K562 (cell line): ENCODE measurements around the gene IL18RAP. TPM values are rescaled to one million over a fixed set of nuclear protein-coding genes. Genes with fewer than 3 reads are reported as not detected.

ENCODE experiments used
- ATAC-seq: fragments of 200-7000 bp; cut with Tn5 transposase; 3 replicates; pipeline ENCODE4 v1.9.1; 2020; ENCODE audit warnings: moderate library complexity
- BruUV-seq: library from RNA; stranded (reverse); fragments of 400-500 nt; replicated peaks from 2 replicates; lab custom pipeline; 2021; lab: Mats Ljungman, UMichigan
- CTCF ChIA-PET: fragments of 300-600 bp; formaldehyde crosslinking; extraction: SDS; loops from one replicate; lab custom pipeline; 2021; ENCODE audit warnings: low intra/inter-chr PET ratio; lab: Yijun Ruan, JAX
- POLR2A ChIA-PET: fragments of 300-600, 350-650 bp; sonication (Branson Sonifier 250); formaldehyde crosslinking; extraction: SDS; loops from one replicate; lab custom pipeline; 2021; ENCODE audit warnings: antibody characterized with exemption, inconsistent platforms; lab: Yijun Ruan, JAX
- DNase-seq, 4 experiments: peaks; one replicate each; pipeline versions ENCODE4 v3.0.0 to v3.0.0-alpha.2; 2011 to 2018; ENCODE audit warnings: low spot score in 3 of 4, mixed read lengths in 3 of 4; ENCODE audit errors: extremely low read depth in 1 of 4
- FAIRE-seq: peaks from 2 replicates; lab custom pipeline; 2011; peaks lifted over from hg19 to GRCh38; lab: Jason Lieb, UNC
- H2AFZ ChIP-seq: 2 replicates; pipeline ENCODE4 v1.6.0; 2011; ENCODE audit warnings: low read depth, low read length, control low read depth, inconsistent platforms
- H3K27ac ChIP-seq: fragments of 200-600 bp; 3 replicates; pipeline ENCODE4 v1.8.0; 2011; ENCODE audit warnings: low read depth, mild to moderate bottlenecking, control low read depth, inconsistent platforms, low read length, moderate library complexity, mixed read lengths; ENCODE audit errors: extremely low read depth
- H3K27me3 ChIP-seq, 2 experiments: fragments of 300-600 bp in 1 of 2; 2 replicates in 1 of 2; 3 replicates in 1 of 2; pipeline versions ENCODE4 v1.6.0 to v1.8.0; 2011; ENCODE audit warnings: inconsistent platforms in 2 of 2, low read length in 2 of 2, mild to moderate bottlenecking in 1 of 2, mixed read lengths in 1 of 2, moderate library complexity in 1 of 2; ENCODE audit not compliant: control insufficient read depth in 2 of 2, insufficient read depth in 2 of 2
- H3K36me3 ChIP-seq: fragments of 300-600 bp; 3 replicates; pipeline ENCODE4 v1.8.0; 2011; ENCODE audit warnings: mild to moderate bottlenecking, low read length, inconsistent platforms; ENCODE audit not compliant: control insufficient read depth, insufficient read depth
- H3K4me1 ChIP-seq, 2 experiments: fragments of 200-600 bp in 1 of 2; replicated peaks in 1 of 2; 2 replicates in 1 of 2; 3 replicates in 1 of 2; pipeline versions ENCODE4 v1.5.1 to v1.8.0; 2011; ENCODE audit warnings: inconsistent platforms in 2 of 2, low read length in 2 of 2, mild to moderate bottlenecking in 1 of 2, mixed read lengths in 1 of 2, moderate library complexity in 1 of 2; ENCODE audit not compliant: control insufficient read depth in 2 of 2, insufficient read depth in 2 of 2
- H3K4me2 ChIP-seq: 2 replicates; pipeline ENCODE4 v1.6.1; 2011; ENCODE audit warnings: low read length, control low read depth, inconsistent platforms, mixed read lengths; ENCODE audit not compliant: insufficient read depth
- H3K4me3 ChIP-seq: fragments of 200-600 bp; sonication (generic), shearing (Covaris generic); 2 replicates; pipeline ENCODE4 v1.5.1; 2016; ENCODE audit warnings: control low read depth, inconsistent platforms
- H3K79me2 ChIP-seq: fragments of 200-600 bp; 3 replicates; pipeline ENCODE4 v1.8.0; 2011; ENCODE audit warnings: low read length, inconsistent platforms; ENCODE audit not compliant: control insufficient read depth, insufficient read depth
- H3K9ac ChIP-seq, 2 experiments: 2 replicates each; pipeline versions ENCODE4 v1.6.0 to v1.6.1; 2011; ENCODE audit warnings: low read depth in 2 of 2, low read length in 2 of 2, control low read depth in 1 of 2, inconsistent platforms in 1 of 2, mild to moderate bottlenecking in 1 of 2, mixed read lengths in 1 of 2; ENCODE audit not compliant: insufficient read depth in 1 of 2
- H3K9me1 ChIP-seq: one replicate; pipeline ENCODE4 v1.6.0; 2011; ENCODE audit warnings: inconsistent platforms, mild to moderate bottlenecking, low read length, moderate library complexity; ENCODE audit not compliant: control insufficient read depth, insufficient read depth
- H3K9me3 ChIP-seq: replicated peaks from 2 replicates; pipeline ENCODE4 v1.5.1; 2011; ENCODE audit warnings: low read depth, low read length, inconsistent platforms; ENCODE audit not compliant: control insufficient read depth, insufficient read depth
- H4K20me1 ChIP-seq: replicated peaks from 2 replicates; pipeline ENCODE4 v1.6.1; 2011; ENCODE audit warnings: low read length, inconsistent platforms, mixed read lengths; ENCODE audit not compliant: control insufficient read depth, insufficient read depth
- BCOR ChIP-seq: fragments of 450-650 bp; IDR thresholded peaks from 2 replicates; pipeline ENCODE4 v1.6.1; 2016
- C11orf30 ChIP-seq: fragments of 450-650 bp; IDR thresholded peaks from 2 replicates; pipeline ENCODE4 v1.6.1; 2016; ENCODE audit warnings: low read depth, mild to moderate bottlenecking
- GTF2A2 ChIP-seq: IDR thresholded peaks from 2 replicates; pipeline ENCODE4 v1.6.1; 2016; ENCODE audit warnings: mild to moderate bottlenecking, missing genetic modification characterization, missing compliant biosample characterization
- HDAC8 ChIP-seq: fragments of 450-650 bp; IDR thresholded peaks from 2 replicates; pipeline ENCODE4 v1.6.1; 2016; ENCODE audit warnings: mild to moderate bottlenecking, missing genetic modification characterization, moderate library complexity, missing compliant biosample characterization
- MAFG ChIP-seq: fragments of 450-650 bp; conservative IDR thresholded peaks from 2 replicates; pipeline ENCODE4 v1.6.1; 2016; ENCODE audit warnings: missing genetic modification characterization, missing compliant biosample characterization
- NR2F6 ChIP-seq: fragments of 450-650 bp; formaldehyde crosslinking; IDR thresholded peaks from 2 replicates; pipeline ENCODE4 v1.4.0; 2020; ENCODE audit warnings: mild to moderate bottlenecking
- POLR3A ChIP-seq: IDR thresholded peaks from 2 replicates; pipeline ENCODE4 v1.6.1; 2011; ENCODE audit warnings: borderline replicate concordance, mild to moderate bottlenecking, moderate library complexity; ENCODE audit not compliant: insufficient read length, insufficient read depth; ENCODE audit errors: extremely low read depth
- RAD51 ChIP-seq: fragments of 450-650 bp; IDR thresholded peaks from 2 replicates; pipeline ENCODE4 v1.7.1; 2016; ENCODE audit warnings: low read depth, mild to moderate bottlenecking, borderline replicate concordance
- RFX7 ChIP-seq: fragments of 250-450 bp; sonication (Bioruptor Pico); IDR thresholded peaks from 2 replicates; pipeline ENCODE4 v1.5.1; 2021; ENCODE audit warnings: mild to moderate bottlenecking
- TAF7 ChIP-seq: fragments of 450-650 bp; IDR thresholded peaks from 2 replicates; pipeline ENCODE4 v1.6.1; 2016; ENCODE audit warnings: missing genetic modification characterization, missing compliant biosample characterization
- TGIF2 ChIP-seq: sonication (generic); formaldehyde crosslinking; IDR thresholded peaks from 2 replicates; pipeline ENCODE4 v1.8.1; 2022; ENCODE audit warnings: mild to moderate bottlenecking, missing genetic modification reagents, moderate library complexity
- ZBTB8A ChIP-seq: fragments of 450-650 bp; IDR thresholded peaks from 2 replicates; pipeline ENCODE4 v1.6.1; 2018; ENCODE audit warnings: mild to moderate bottlenecking, moderate library complexity; ENCODE audit not compliant: partially characterized antibody
- ZNF124 ChIP-seq: sonication (generic); formaldehyde crosslinking; IDR thresholded peaks from 2 replicates; pipeline ENCODE4 v1.8.1; 2022; ENCODE audit warnings: missing genetic modification reagents
- ZNF316 ChIP-seq: fragments of 450-650 bp; IDR thresholded peaks from 2 replicates; pipeline ENCODE4 v1.6.1; 2016
- ZNF766 ChIP-seq: fragments of 200-800 bp; sonication (Bioruptor generic); conservative IDR thresholded peaks from 2 replicates; pipeline ENCODE4 v1.6.1; 2016; ENCODE audit warnings: missing genetic modification characterization, missing compliant biosample characterization
- WGBS: fragments of 100-300 bp; shearing (Covaris generic); methylation state at CpG from one replicate; pipeline ENCODE4 v1.1.6; 2016; ENCODE audit warnings: low coverage, mixed read lengths; ENCODE audit not compliant: insufficient coverage; ENCODE audit errors: missing lambda C conversion rate; 5-methylcytosine and 5-hydroxymethylcytosine counted together
- in situ Hi-C: fragments of 300-500 bp; cut with MboI; formaldehyde crosslinking; loops from 4 replicates; pipeline ENCODE4 v1.15.0; 2018; ENCODE audit warnings: inconsistent platforms, mixed read lengths
- intact Hi-C: fragments of 100-400 bp; cut with micrococcal nuclease; formaldehyde crosslinking; loops from 2 replicates; pipeline ENCODE4 v1.14.2; 2022
- polyA plus RNA-seq, 8 experiments: library from polyadenylated mRNA; depleted of rRNA in 4 of 8; stranded (reverse) in 5 of 8; unstranded in 3 of 8; fragments of >200 nt; fragmentation: Nextera tagmentation in 2 of 8; fragmentation: Illumina TruSeq in 1 of 8; extraction: Ambion mirVana in 2 of 8; extraction: Trizol in 1 of 8; gene quantifications; 2 replicates each; pipeline versions ENCODE4 v1.2.1 to v1.2.3, GENCODE V29; 2011 to 2014; ENCODE audit warnings: inconsistent platforms in 1 of 8, missing spikeins in 1 of 8
- total RNA-seq, 7 experiments: library from RNA; depleted of rRNA in 6 of 7; stranded (reverse); fragments of >200 nt in 6 of 7; fragmentation: Illumina TruSeq in 2 of 7; extraction: Trizol in 2 of 7; gene quantifications; 2 replicates each; pipeline versions ENCODE4 v1.2.1 to v1.2.3, GENCODE V29; 2011 to 2021; ENCODE audit warnings: low replicate concordance in 1 of 7
- TF ChIP-seq, protein P1 (sequence below): sonication (generic); formaldehyde crosslinking; IDR thresholded peaks from 2 replicates; pipeline ENCODE4 v1.9.0; 2022; ENCODE audit warnings: mild to moderate bottlenecking, missing genetic modification reagents
- TF ChIP-seq, protein P2 (sequence below), 2 experiments: fragments of 450-650 bp in 1 of 2; IDR thresholded peaks; 2 replicates each; pipeline ENCODE4 v1.6.1; 2011 to 2017; ENCODE audit warnings: low read depth in 2 of 2, antibody characterized with exemption in 1 of 2, borderline replicate concordance in 1 of 2, low read length in 1 of 2, mild to moderate bottlenecking in 1 of 2, mixed read lengths in 1 of 2; ENCODE audit not compliant: control insufficient read depth in 1 of 2
- TF ChIP-seq, protein P3 (sequence below): fragments of 250-450 bp; sonication (Bioruptor Pico); IDR thresholded peaks from 2 replicates; pipeline ENCODE4 v1.5.0; 2021; ENCODE audit warnings: mild to moderate bottlenecking, moderate library complexity

Gene IL18RAP
- total and polyA plus RNA-seq, 9 of the 15 experiments (the other 6 are each of a cell fraction or from before 2014, with no cell fraction given): 1.1 to 20.5 (median 5.8) TPM

DNA sequence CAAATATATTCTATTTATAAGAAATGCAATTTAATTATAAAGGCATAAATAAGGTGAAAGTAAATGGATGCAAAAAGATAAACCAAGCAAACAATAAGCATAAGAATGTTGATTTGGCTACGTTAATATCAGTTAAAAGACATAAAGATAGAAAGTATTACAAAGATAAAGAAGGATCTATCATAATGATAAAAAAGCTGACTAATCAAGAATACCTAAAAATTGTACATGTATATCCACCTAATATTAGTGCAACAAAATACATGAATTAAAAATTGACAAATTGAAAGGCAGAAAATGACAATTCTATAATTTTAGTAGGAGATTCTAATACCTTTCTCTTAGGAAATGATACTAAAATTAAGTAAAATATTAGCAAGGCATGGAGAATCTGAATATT, 71.6 kb downstream of the IL18RAP start:
- BruUV-seq: no TSS peak
- FAIRE-seq: no peak
- H3K36me3 ChIP-seq: no peaks in the 10 kb centered on the region
- H4K20me1 ChIP-seq: no peaks in the 10 kb centered on the region
- no peak for DNase-seq
- no peaks in the 10 kb centered on the region for H3K79me2 ChIP-seq
- H3K9me3 ChIP-seq: no peaks in the 10 kb centered on the region
- intact Hi-C loops: no loop called here
- ChIA-PET CTCF (no interaction called here), POLR2A (no interaction called here)
- no peak overlapping the region for H3K9ac ChIP-seq
- H3K4me1 ChIP-seq: no peaks in the 10 kb centered on the region
- no peak overlapping the region for H3K4me3 ChIP-seq
- no peaks in the 10 kb centered on the region for H3K9me1 ChIP-seq
- no peak overlapping the region for H3K4me2 ChIP-seq
- 4% methylated on average over 1 of the region's 1 CpG for WGBS
- no peaks in the 10 kb centered on the region; a peak in 1 of 5 replicates for H3K27me3 ChIP-seq
- no peak overlapping the region for H3K27ac ChIP-seq
- H2AFZ ChIP-seq: no peak overlapping the region
- ATAC-seq: no peak
- in situ Hi-C loops: no loop called here
- TF ChIP-seq BCOR: no peak
- no peak for TF ChIP-seq NR2F6 (CRISPR knock-in tag)
- TF ChIP-seq RAD51: no peak
- TF ChIP-seq ZNF766: no peak
- TF ChIP-seq ZNF316: peak; percentile 90
- no peak for TF ChIP-seq RFX7 (CRISPR knock-in tag)
- TF ChIP-seq, protein P1, sequence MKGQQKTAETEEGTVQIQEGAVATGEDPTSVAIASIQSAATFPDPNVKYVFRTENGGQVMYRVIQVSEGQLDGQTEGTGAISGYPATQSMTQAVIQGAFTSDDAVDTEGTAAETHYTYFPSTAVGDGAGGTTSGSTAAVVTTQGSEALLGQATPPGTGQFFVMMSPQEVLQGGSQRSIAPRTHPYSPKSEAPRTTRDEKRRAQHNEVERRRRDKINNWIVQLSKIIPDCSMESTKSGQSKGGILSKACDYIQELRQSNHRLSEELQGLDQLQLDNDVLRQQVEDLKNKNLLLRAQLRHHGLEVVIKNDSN (CRISPR knock-in tag): no peak
- no peak for TF ChIP-seq HDAC8 (tag)
- no peak for TF ChIP-seq TAF7 (tag)
- no peak for TF ChIP-seq ZBTB8A
- TF ChIP-seq C11orf30: peak; percentile 70
- TF ChIP-seq, protein P2, sequence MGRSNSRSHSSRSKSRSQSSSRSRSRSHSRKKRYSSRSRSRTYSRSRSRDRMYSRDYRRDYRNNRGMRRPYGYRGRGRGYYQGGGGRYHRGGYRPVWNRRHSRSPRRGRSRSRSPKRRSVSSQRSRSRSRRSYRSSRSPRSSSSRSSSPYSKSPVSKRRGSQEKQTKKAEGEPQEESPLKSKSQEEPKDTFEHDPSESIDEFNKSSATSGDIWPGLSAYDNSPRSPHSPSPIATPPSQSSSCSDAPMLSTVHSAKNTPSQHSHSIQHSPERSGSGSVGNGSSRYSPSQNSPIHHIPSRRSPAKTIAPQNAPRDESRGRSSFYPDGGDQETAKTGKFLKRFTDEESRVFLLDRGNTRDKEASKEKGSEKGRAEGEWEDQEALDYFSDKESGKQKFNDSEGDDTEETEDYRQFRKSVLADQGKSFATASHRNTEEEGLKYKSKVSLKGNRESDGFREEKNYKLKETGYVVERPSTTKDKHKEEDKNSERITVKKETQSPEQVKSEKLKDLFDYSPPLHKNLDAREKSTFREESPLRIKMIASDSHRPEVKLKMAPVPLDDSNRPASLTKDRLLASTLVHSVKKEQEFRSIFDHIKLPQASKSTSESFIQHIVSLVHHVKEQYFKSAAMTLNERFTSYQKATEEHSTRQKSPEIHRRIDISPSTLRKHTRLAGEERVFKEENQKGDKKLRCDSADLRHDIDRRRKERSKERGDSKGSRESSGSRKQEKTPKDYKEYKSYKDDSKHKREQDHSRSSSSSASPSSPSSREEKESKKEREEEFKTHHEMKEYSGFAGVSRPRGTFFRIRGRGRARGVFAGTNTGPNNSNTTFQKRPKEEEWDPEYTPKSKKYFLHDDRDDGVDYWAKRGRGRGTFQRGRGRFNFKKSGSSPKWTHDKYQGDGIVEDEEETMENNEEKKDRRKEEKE (IDR thresholded peaks at IDR 0.05; ENCODE audit: borderline replicate concordance in 1 of 2, control insufficient read depth in 1 of 2, low read depth in 2 of 2, low read length in 1 of 2): no peak
- TF ChIP-seq ZNF124: no peak
- TF ChIP-seq, protein P3, sequence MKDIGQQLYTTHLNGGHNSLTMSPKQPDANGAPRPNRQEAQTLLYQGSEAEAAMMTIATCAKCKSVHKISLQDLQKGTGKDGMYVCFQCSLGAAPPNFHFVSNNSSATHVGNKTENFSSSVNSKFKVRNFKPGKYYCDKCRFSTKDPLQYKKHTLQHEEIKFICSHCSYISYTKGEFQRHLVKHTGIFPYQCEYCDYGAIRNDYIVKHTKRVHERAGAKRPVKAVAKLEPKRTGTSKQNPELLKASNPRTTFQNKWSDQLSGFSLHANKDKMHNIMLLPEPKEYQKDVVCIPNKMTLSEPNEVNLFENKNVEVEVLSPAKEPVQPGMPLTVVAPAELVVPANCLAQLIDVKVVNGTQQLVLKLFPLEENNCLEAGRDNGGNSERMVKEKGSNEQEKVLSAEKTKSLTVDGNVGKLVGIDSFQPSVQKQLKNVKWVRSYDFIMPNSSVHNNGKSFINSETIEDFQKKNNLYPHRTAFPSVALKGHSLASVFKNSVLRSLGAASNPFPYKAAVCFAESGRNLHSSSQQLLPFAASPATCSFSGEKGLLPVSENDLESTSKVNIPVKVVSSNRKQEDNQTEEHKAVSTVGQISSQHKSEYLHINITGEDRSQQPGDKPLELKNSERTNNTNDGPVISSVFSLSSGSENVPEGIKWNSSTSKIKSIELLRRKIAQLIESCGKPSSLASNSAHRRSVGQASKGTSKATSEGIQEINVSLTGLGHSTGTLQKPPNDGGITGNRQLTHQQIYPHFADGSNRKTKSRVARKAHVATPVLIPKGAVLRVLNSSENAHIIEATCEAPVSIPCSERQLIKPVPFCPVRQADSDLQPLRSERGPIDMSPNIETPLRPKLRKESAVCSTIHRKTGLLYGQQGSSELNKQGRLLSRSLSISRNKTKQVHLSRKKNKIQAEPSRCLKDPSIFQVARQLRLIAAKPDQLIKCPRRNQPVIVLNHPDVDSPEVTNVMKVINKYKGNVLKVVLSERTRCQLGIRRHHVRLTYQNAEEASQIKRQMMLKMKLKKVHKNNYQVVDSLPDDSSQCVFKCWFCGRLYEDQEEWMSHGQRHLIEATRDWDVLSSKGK (CRISPR knock-in tag): no peak
- no peak for TF ChIP-seq GTF2A2 (tag)
- TF ChIP-seq TGIF2 (CRISPR knock-in tag): no peak
- no peak for TF ChIP-seq POLR3A
- TF ChIP-seq MAFG: peak; percentile 53
